Endothelial cell (in vitro differentiated cells): Measurements from ENCODE around the gene RIMBP3C. TPM values are rescaled to one million over a fixed set of nuclear protein-coding genes. Genes with fewer than 3 reads are reported as not detected.

ENCODE experiments used
- DNase-seq: peaks from one replicate; pipeline ENCODE4 v3.0.0; 2021; ENCODE audit warnings: low spot score
- H3K27ac Mint-ChIP-seq: one replicate; pipeline ENCODE4 v1.8.0; 2021; ENCODE audit warnings: mixed read lengths, inconsistent platforms; ENCODE audit not compliant: unreplicated experiment
- H3K27me3 Mint-ChIP-seq: one replicate; pipeline ENCODE4 v1.8.0; 2021; ENCODE audit warnings: mild to moderate bottlenecking, moderate library complexity, mixed read lengths, inconsistent platforms; ENCODE audit not compliant: unreplicated experiment
- H3K36me3 Mint-ChIP-seq: one replicate; pipeline ENCODE4 v1.8.0; 2021; ENCODE audit warnings: mild to moderate bottlenecking, low read depth, mixed read lengths, inconsistent platforms; ENCODE audit not compliant: unreplicated experiment
- H3K4me1 Mint-ChIP-seq: one replicate; pipeline ENCODE4 v1.8.0; 2021; ENCODE audit warnings: mild to moderate bottlenecking, mixed read lengths, inconsistent platforms; ENCODE audit not compliant: unreplicated experiment
- H3K4me3 Mint-ChIP-seq: one replicate; pipeline ENCODE4 v1.8.0; 2021; ENCODE audit warnings: mild to moderate bottlenecking, mixed read lengths, inconsistent platforms; ENCODE audit not compliant: unreplicated experiment
- H3K9me3 Mint-ChIP-seq: one replicate; pipeline ENCODE4 v1.8.0; 2021; ENCODE audit warnings: mixed read lengths, inconsistent platforms; ENCODE audit not compliant: unreplicated experiment
- total RNA-seq: library from RNA; stranded (reverse); fragmentation: NEBNext Ultra II Directional; extraction: Animal tissue kit (Norgen Biotek cat#: 25700); gene quantifications from one replicate; pipeline ENCODE4 v1.2.1, GENCODE V29; 2021; ENCODE audit not compliant: unreplicated experiment
- TF ChIP-seq, protein P1 (sequence below): fragments of 200-600 bp; sonication (generic); IDR thresholded peaks from one replicate; pipeline ENCODE4 v1.5.0; 2021; ENCODE audit warnings: antibody characterized with exemption; ENCODE audit not compliant: unreplicated experiment

RIMBP3C gene
- total RNA-seq, 1 donor from 2014 or later: 0.18 TPM

DNA sequence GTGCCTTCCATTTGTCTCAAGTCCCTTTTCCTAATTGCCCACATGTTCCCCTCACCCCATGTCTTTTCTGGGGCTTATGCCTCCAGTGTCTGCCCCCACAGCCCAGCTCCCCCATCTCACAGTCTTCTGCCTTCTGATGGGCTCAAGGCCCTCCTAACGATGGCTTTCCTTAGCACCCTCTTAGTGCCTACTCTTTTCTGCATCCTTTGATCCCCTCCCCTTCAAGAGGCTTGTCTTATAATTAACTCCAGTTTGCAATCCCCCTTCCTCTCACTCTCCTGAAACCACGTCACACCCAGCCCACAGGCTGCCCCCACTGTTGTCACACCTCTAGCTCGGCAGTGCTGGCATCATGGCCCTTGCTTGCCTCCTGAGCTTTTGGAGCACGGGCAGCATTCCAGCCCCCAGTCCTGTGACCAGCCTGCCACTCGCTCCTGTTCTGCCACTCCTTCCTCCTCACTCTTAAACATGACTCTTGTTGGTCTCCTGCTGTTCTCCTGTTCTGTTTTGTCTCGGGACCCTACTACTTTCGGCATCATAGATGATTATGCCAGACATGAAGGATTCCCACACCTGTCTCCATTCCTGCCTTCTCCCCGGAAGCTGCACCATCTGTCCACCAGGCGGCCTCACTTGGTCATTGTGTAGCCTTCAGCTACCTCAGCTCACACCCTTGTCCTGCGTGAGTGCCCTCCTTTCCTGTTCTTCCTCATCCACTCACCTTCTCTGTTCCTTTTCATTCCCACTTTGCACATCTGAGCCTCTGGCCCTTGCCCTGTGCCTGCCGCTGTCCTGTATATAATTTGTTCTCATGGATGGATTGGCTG, 42.4 kb upstream of the RIMBP3C start:
- H3K36me3 Mint-ChIP-seq: peaks cover 28% of the 10 kb centered on the region
- H3K4me3 Mint-ChIP-seq: peak overlapping the region; percentile 7
- peaks cover 10% of the 10 kb centered on the region for H3K27me3 Mint-ChIP-seq
- peak; percentile 37 for DNase-seq
- H3K4me1 Mint-ChIP-seq: peaks cover 42% of the 10 kb centered on the region
- H3K27ac Mint-ChIP-seq: no peak overlapping the region
- H3K9me3 Mint-ChIP-seq: no peaks in the 10 kb centered on the region
- TF ChIP-seq, protein P1, sequence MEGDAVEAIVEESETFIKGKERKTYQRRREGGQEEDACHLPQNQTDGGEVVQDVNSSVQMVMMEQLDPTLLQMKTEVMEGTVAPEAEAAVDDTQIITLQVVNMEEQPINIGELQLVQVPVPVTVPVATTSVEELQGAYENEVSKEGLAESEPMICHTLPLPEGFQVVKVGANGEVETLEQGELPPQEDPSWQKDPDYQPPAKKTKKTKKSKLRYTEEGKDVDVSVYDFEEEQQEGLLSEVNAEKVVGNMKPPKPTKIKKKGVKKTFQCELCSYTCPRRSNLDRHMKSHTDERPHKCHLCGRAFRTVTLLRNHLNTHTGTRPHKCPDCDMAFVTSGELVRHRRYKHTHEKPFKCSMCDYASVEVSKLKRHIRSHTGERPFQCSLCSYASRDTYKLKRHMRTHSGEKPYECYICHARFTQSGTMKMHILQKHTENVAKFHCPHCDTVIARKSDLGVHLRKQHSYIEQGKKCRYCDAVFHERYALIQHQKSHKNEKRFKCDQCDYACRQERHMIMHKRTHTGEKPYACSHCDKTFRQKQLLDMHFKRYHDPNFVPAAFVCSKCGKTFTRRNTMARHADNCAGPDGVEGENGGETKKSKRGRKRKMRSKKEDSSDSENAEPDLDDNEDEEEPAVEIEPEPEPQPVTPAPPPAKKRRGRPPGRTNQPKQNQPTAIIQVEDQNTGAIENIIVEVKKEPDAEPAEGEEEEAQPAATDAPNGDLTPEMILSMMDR: peak; percentile 43

DNA sequence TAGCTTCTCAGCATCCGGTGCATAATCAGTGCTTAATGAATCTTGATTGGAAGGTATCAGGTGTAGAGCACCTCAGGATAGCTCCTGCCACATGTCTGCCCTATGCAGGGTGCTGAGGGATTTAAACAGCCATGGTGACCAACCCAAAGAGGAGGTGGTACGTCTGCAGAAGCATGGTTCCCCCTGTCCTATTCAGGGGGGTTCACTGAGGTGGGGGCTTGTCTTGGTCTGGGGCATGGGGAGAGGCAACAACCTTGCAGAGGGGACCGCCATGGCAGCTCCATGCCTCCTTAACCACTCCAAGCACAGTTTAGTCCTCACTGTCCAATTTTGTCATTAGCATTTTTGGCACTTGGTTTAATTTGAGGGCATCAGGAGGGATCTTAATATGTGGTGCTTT, 41.2 kb upstream of the RIMBP3C start:
- TF ChIP-seq, protein P1: no peak
- Mint-ChIP-seq H3K27ac (no peak overlapping the region), H3K4me3 (no peak overlapping the region), H3K9me3 (no peaks in the 10 kb centered on the region), H3K36me3 (peaks cover 33% of the 10 kb centered on the region), H3K4me1 (peaks cover 44% of the 10 kb centered on the region), H3K27me3 (peaks cover 10% of the 10 kb centered on the region)
- DNase-seq: no peak

DNA sequence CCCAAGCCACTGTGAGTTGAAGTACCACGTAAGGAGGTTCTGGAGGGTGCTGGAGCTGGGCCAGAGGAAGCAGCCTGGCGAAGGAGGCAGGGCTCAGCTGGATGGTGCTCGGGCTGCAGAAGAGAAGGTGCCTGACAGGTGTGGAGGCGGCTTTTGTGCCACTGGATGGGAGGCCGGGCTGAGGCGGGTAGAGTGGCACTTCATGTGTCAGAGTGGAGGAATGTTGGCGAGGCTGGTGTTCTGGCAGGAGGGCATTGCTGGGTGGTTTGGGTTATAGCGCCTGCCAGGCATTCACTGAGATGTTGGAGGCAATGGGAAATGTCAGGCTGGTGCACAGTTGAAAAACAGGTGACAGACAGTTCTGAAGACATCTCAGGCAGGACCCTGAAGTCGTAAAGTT, 40.4 kb upstream of the RIMBP3C start:
- no peaks in the 10 kb centered on the region for H3K9me3 Mint-ChIP-seq
- TF ChIP-seq, protein P1: no peak
- H3K4me1 Mint-ChIP-seq: peaks cover 44% of the 10 kb centered on the region
- peaks cover 10% of the 10 kb centered on the region for H3K27me3 Mint-ChIP-seq
- H3K27ac Mint-ChIP-seq: peak overlapping the region; percentile 42
- H3K4me3 Mint-ChIP-seq: no peak overlapping the region
- H3K36me3 Mint-ChIP-seq: peaks cover 32% of the 10 kb centered on the region
- no peak for DNase-seq

- TF ChIP-seq, protein P1: no peak
- peaks cover 30% of the 10 kb centered on the region for H3K36me3 Mint-ChIP-seq
- H3K27ac Mint-ChIP-seq: peak overlapping the region; percentile 42
Measured at GRCh38 chr22:21590809-21591641, 39.8 kb upstream of the RIMBP3C start.

DNA sequence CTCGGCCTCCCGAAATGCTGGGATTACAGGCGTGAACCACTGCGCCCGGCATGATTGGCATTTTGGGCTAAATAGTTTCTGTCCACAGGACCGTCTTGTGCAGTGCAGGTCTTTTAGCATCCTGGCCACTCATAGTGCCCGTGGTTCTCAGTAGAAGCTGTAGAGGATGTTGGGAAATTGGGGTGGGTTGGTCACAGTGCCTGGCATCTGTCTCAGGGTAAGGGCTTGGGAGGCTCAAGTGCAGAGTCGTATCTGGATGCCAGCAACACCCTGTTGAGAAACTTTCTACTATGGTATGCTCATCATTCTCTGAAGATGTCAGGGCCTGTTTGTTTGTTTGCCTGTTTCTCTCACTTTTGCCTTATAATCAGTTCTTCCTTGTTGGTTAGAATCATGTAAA, 38.1 kb upstream of the RIMBP3C start:
- no peak overlapping the region for H3K4me3 Mint-ChIP-seq
- H3K4me1 Mint-ChIP-seq: peaks cover 44% of the 10 kb centered on the region
- no peak for DNase-seq
- H3K9me3 Mint-ChIP-seq: no peaks in the 10 kb centered on the region
- TF ChIP-seq, protein P1: no peak
- peaks cover 10% of the 10 kb centered on the region for H3K27me3 Mint-ChIP-seq
- H3K27ac Mint-ChIP-seq: no peak overlapping the region
- peaks cover 25% of the 10 kb centered on the region for H3K36me3 Mint-ChIP-seq

More at GRCh38 chr22:21590809-21591641, 39.8 kb upstream of the RIMBP3C start:
- H3K9me3 Mint-ChIP-seq: no peaks in the 10 kb centered on the region
- H3K4me1 Mint-ChIP-seq: peaks cover 44% of the 10 kb centered on the region
- DNase-seq: no peak
- H3K27me3 Mint-ChIP-seq: peaks cover 10% of the 10 kb centered on the region
- no peak overlapping the region for H3K4me3 Mint-ChIP-seq
